Measurements from ENCODE around the gene RSRC1. TPM values are rescaled to one million over a fixed set of nuclear protein-coding genes. Genes with fewer than 3 reads are reported as not detected.

Gene RSRC1
- total and polyA plus RNA-seq, 2 of the 8 experiments (the other 6 are each of a cell fraction or from before 2014, with no cell fraction given) = 2.0 to 27.9 TPM

DNA sequence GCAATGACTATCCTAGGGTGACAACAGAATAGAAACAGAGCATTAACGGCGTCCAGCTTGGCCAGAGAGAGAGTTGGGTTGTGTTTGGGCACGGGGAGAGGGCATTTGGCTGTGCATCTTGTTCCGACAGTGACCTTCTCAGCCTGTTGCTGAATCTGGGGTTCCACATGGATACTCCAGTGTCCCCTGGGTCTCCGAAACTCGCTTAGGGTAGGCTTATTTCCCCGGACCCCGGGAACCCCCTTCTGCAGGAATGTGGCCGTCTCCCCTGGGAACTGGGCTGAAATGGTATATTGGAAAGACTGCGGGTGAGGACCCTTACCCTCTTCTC is 11.6 kb upstream of the RSRC1 start (continued):
- TF ChIP-seq, protein P1, sequence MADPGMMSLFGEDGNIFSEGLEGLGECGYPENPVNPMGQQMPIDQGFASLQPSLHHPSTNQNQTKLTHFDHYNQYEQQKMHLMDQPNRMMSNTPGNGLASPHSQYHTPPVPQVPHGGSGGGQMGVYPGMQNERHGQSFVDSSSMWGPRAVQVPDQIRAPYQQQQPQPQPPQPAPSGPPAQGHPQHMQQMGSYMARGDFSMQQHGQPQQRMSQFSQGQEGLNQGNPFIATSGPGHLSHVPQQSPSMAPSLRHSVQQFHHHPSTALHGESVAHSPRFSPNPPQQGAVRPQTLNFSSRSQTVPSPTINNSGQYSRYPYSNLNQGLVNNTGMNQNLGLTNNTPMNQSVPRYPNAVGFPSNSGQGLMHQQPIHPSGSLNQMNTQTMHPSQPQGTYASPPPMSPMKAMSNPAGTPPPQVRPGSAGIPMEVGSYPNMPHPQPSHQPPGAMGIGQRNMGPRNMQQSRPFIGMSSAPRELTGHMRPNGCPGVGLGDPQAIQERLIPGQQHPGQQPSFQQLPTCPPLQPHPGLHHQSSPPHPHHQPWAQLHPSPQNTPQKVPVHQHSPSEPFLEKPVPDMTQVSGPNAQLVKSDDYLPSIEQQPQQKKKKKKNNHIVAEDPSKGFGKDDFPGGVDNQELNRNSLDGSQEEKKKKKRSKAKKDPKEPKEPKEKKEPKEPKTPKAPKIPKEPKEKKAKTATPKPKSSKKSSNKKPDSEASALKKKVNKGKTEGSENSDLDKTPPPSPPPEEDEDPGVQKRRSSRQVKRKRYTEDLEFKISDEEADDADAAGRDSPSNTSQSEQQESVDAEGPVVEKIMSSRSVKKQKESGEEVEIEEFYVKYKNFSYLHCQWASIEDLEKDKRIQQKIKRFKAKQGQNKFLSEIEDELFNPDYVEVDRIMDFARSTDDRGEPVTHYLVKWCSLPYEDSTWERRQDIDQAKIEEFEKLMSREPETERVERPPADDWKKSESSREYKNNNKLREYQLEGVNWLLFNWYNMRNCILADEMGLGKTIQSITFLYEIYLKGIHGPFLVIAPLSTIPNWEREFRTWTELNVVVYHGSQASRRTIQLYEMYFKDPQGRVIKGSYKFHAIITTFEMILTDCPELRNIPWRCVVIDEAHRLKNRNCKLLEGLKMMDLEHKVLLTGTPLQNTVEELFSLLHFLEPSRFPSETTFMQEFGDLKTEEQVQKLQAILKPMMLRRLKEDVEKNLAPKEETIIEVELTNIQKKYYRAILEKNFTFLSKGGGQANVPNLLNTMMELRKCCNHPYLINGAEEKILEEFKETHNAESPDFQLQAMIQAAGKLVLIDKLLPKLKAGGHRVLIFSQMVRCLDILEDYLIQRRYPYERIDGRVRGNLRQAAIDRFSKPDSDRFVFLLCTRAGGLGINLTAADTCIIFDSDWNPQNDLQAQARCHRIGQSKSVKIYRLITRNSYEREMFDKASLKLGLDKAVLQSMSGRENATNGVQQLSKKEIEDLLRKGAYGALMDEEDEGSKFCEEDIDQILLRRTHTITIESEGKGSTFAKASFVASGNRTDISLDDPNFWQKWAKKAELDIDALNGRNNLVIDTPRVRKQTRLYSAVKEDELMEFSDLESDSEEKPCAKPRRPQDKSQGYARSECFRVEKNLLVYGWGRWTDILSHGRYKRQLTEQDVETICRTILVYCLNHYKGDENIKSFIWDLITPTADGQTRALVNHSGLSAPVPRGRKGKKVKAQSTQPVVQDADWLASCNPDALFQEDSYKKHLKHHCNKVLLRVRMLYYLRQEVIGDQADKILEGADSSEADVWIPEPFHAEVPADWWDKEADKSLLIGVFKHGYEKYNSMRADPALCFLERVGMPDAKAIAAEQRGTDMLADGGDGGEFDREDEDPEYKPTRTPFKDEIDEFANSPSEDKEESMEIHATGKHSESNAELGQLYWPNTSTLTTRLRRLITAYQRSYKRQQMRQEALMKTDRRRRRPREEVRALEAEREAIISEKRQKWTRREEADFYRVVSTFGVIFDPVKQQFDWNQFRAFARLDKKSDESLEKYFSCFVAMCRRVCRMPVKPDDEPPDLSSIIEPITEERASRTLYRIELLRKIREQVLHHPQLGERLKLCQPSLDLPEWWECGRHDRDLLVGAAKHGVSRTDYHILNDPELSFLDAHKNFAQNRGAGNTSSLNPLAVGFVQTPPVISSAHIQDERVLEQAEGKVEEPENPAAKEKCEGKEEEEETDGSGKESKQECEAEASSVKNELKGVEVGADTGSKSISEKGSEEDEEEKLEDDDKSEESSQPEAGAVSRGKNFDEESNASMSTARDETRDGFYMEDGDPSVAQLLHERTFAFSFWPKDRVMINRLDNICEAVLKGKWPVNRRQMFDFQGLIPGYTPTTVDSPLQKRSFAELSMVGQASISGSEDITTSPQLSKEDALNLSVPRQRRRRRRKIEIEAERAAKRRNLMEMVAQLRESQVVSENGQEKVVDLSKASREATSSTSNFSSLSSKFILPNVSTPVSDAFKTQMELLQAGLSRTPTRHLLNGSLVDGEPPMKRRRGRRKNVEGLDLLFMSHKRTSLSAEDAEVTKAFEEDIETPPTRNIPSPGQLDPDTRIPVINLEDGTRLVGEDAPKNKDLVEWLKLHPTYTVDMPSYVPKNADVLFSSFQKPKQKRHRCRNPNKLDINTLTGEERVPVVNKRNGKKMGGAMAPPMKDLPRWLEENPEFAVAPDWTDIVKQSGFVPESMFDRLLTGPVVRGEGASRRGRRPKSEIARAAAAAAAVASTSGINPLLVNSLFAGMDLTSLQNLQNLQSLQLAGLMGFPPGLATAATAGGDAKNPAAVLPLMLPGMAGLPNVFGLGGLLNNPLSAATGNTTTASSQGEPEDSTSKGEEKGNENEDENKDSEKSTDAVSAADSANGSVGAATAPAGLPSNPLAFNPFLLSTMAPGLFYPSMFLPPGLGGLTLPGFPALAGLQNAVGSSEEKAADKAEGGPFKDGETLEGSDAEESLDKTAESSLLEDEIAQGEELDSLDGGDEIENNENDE (IDR thresholded peaks at IDR 0.05; ENCODE audit: insufficient replicate concordance, low read length) = no peak
- TF ChIP-seq EZH2 (IDR thresholded peaks at IDR 0.05; ENCODE audit: low read depth, low read length, severe bottlenecking) (peak; percentile 13), CTBP2 (IDR thresholded peaks at IDR 0.05; ENCODE audit: borderline replicate concordance, insufficient read depth, insufficient read length, low read length) (no peak), SAP30 (IDR thresholded peaks at IDR 0.05; ENCODE audit: insufficient read depth, insufficient replicate concordance, low read length) (peak; percentile 74), TEAD4 (IDR thresholded peaks at IDR 0.05; ENCODE audit: low read depth, low read length) (no peak)

Data from H1 (cell line).